Osteocyte (in vitro differentiated cells): ENCODE measurements around the gene SAMD14. TPM values are rescaled to one million over a fixed set of nuclear protein-coding genes. Genes with fewer than 3 reads are reported as not detected.

ENCODE experiments used
- DNase-seq: peaks from one replicate; pipeline ENCODE4 v3.0.0; 2021; ENCODE audit warnings: mixed read lengths; ENCODE audit not compliant: unreplicated experiment; ENCODE audit errors: extremely low spot score
- H3K27ac Mint-ChIP-seq: one replicate; pipeline ENCODE4 v1.8.0; 2021; ENCODE audit warnings: mild to moderate bottlenecking, mixed read lengths; ENCODE audit not compliant: unreplicated experiment
- H3K27me3 Mint-ChIP-seq: one replicate; pipeline ENCODE4 v1.8.0; 2021; ENCODE audit warnings: mixed read lengths; ENCODE audit not compliant: unreplicated experiment
- H3K36me3 Mint-ChIP-seq: one replicate; pipeline ENCODE4 v1.8.0; 2021; ENCODE audit warnings: mixed read lengths; ENCODE audit not compliant: unreplicated experiment
- H3K4me1 Mint-ChIP-seq: one replicate; pipeline ENCODE4 v1.8.0; 2021; ENCODE audit warnings: mixed read lengths; ENCODE audit not compliant: unreplicated experiment
- H3K4me3 Mint-ChIP-seq: one replicate; pipeline ENCODE4 v1.8.0; 2021; ENCODE audit warnings: mild to moderate bottlenecking, moderate library complexity, mixed read lengths; ENCODE audit not compliant: unreplicated experiment
- H3K9me3 Mint-ChIP-seq: one replicate; pipeline ENCODE4 v1.8.0; 2021; ENCODE audit warnings: mixed read lengths; ENCODE audit not compliant: unreplicated experiment
- CTCF ChIP-seq: fragments of 200-600 bp; sonication (generic); IDR thresholded peaks from 2 replicates; pipeline ENCODE4 v1.5.0; 2021; ENCODE audit warnings: antibody characterized with exemption, mild to moderate bottlenecking, moderate library complexity
- total RNA-seq: library from RNA; stranded (reverse); gene quantifications from 2 replicates; pipeline ENCODE4 v1.2.1, GENCODE V29; 2021

Gene SAMD14
- total RNA-seq, 1 donor from 2014 or later = 36.8 TPM

GRCh38 chr17:50091918-50092285, 38.1 kb downstream of the SAMD14 start:
- Mint-ChIP-seq H3K36me3 (peaks cover 21% of the 10 kb centered on the region), H3K27me3 (no peaks in the 10 kb centered on the region), H3K4me1 (peaks cover 32% of the 10 kb centered on the region), H3K9me3 (no peaks in the 10 kb centered on the region), H3K4me3 (no peak overlapping the region), H3K27ac (peak overlapping the region; percentile 47)
- no peak for DNase-seq
- no peak for TF ChIP-seq CTCF

GRCh38 chr17:50090971-50091917, 38.7 kb downstream of the SAMD14 start:
- no peak for DNase-seq
- H3K4me3 Mint-ChIP-seq = no peak overlapping the region
- H3K27me3 Mint-ChIP-seq = no peaks in the 10 kb centered on the region
- H3K27ac Mint-ChIP-seq = peak overlapping the region; percentile 66
- H3K9me3 Mint-ChIP-seq = no peaks in the 10 kb centered on the region
- H3K36me3 Mint-ChIP-seq = peaks cover 21% of the 10 kb centered on the region
- TF ChIP-seq CTCF = no peak
- H3K4me1 Mint-ChIP-seq = peaks cover 25% of the 10 kb centered on the region

- H3K36me3 Mint-ChIP-seq = peaks cover 21% of the 10 kb centered on the region
- H3K9me3 Mint-ChIP-seq = no peaks in the 10 kb centered on the region
- no peak overlapping the region for H3K27ac Mint-ChIP-seq
- DNase-seq = no peak
- H3K4me1 Mint-ChIP-seq = peaks cover 14% of the 10 kb centered on the region
- no peak overlapping the region for H3K4me3 Mint-ChIP-seq
- H3K27me3 Mint-ChIP-seq = no peaks in the 10 kb centered on the region
- no peak for TF ChIP-seq CTCF
These were observed 39.9 kb downstream of the SAMD14 start for GRCh38 chr17:50090071-50090470.

- no peak for TF ChIP-seq CTCF
- Mint-ChIP-seq H3K4me1 (peaks cover 5% of the 10 kb centered on the region), H3K9me3 (no peaks in the 10 kb centered on the region), H3K27me3 (no peaks in the 10 kb centered on the region), H3K36me3 (peaks cover 26% of the 10 kb centered on the region), H3K27ac (no peak overlapping the region), H3K4me3 (no peak overlapping the region)
- no peak for DNase-seq
These were observed 40.8 kb downstream of the SAMD14 start for GRCh38 chr17:50088952-50089825.
